Karpas-422 (cell line): ENCODE data around the gene SPOCK2. TPM values are rescaled to one million over a fixed set of nuclear protein-coding genes. Genes with fewer than 3 reads are reported as not detected.

Experiments
- DNase-seq: peaks from one replicate; pipeline ENCODE4 v3.0.0-alpha.2; 2015
- H2AFZ ChIP-seq: fragments of 200-600 bp; sonication (generic); 2 replicates; pipeline ENCODE4 v1.6.1; 2014; ENCODE audit warnings: antibody characterized with exemption, low read length, mixed read lengths
- H3K27ac ChIP-seq: fragments of 200-600 bp; sonication (generic); 2 replicates; pipeline ENCODE4 v1.5.1; 2014; ENCODE audit warnings: mild to moderate bottlenecking, low read length, moderate library complexity
- H3K27me3 ChIP-seq: fragments of 200-600 bp; sonication (generic); 2 replicates; pipeline ENCODE4 v1.6.1; 2014; ENCODE audit warnings: low read length, mixed read lengths
- H3K36me3 ChIP-seq: fragments of 200-600 bp; sonication (generic); 2 replicates; pipeline ENCODE4 v1.6.1; 2014; ENCODE audit warnings: low read length, mixed read lengths; ENCODE audit not compliant: insufficient read depth
- H3K4me1 ChIP-seq: fragments of 200-600 bp; sonication (generic); 2 replicates; pipeline ENCODE4 v1.6.1; 2014; ENCODE audit warnings: mild to moderate bottlenecking, low read length, mixed read lengths
- H3K4me2 ChIP-seq: fragments of 200-600 bp; sonication (generic); 2 replicates; pipeline ENCODE4 v1.6.1; 2014; ENCODE audit warnings: low read length, low read depth, mild to moderate bottlenecking; ENCODE audit not compliant: poor library complexity, severe bottlenecking
- H3K4me3 ChIP-seq: fragments of 200-600 bp; sonication (generic); 2 replicates; pipeline ENCODE4 v1.5.1; 2014; ENCODE audit warnings: mild to moderate bottlenecking, antibody characterized with exemption, low read length, mixed read lengths
- H3K79me2 ChIP-seq: fragments of 200-600 bp; sonication (generic); 2 replicates; pipeline ENCODE4 v1.6.1; 2014; ENCODE audit warnings: mild to moderate bottlenecking, low read length, mixed read lengths
- H3K9ac ChIP-seq: fragments of 200-600 bp; sonication (generic); 2 replicates; pipeline ENCODE4 v1.6.0; 2014; ENCODE audit warnings: low read length
- H3K9me2 ChIP-seq: fragments of 200-600 bp; sonication (generic), shearing (Covaris generic); replicated peaks from 2 replicates; pipeline ENCODE4 v1.6.0; 2014; ENCODE audit warnings: mild to moderate bottlenecking, low read length, moderate library complexity; ENCODE audit not compliant: insufficient read depth
- H3K9me3 ChIP-seq: fragments of 300-700, 200-600 bp; sonication (generic); 2 replicates; pipeline ENCODE4 v1.6.1; 2014; ENCODE audit warnings: low read length, mixed read lengths
- H4K20me1 ChIP-seq: fragments of 200-600 bp; sonication (generic); 2 replicates; pipeline ENCODE4 v1.6.1; 2014; ENCODE audit warnings: mild to moderate bottlenecking, antibody characterized with exemption, low read length, low read depth; ENCODE audit not compliant: insufficient read depth
- total RNA-seq: library from RNA; depleted of rRNA; stranded (reverse); fragments of >200 nt; shearing (Covaris generic); gene quantifications from 2 replicates; pipeline ENCODE4 v1.2.3, GENCODE V29; 2014; ENCODE audit warnings: low replicate concordance

Gene SPOCK2
- total RNA-seq, 1 experiment from 2014 or later, result not detected

DNA sequence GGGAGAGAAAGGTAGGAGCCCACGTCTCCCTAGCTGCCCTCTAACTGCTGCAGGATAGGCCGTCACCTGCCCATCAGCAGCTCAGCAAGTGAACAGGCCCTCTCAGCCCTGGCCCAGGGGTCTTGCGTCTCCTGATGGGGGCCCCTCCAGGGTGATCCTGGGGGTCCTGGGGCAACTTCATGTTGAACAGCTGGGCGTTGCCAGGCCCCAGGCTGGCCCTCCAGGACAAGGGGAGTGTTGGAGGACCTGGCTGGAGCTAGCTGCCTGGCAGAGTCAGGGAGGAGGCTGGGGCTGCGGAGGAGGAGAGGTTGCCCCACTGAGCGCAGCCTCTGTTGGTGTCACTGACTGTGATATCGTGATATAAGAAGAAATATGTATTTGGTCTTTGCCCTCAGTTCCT is 34.7 kb downstream of the SPOCK2 start:
- Histone ChIP-seq H3K4me2 (no peak overlapping the region), H3K4me1 (peaks cover 6% of the 10 kb centered on the region), H3K27ac (no peak overlapping the region), H3K27me3 (peaks cover 2% of the 10 kb centered on the region; the same call in 1 of the 2 replicates), H3K9me3 (peaks cover 5% of the 10 kb centered on the region), H4K20me1 (no peaks in the 10 kb centered on the region), H3K36me3 (no peaks in the 10 kb centered on the region), H2AFZ (no peak overlapping the region), H3K4me3 (no peak overlapping the region), H3K9me2 (no peaks in the 10 kb centered on the region), H3K9ac (no peak overlapping the region), H3K79me2 (no peaks in the 10 kb centered on the region)
- no peak for DNase-seq

DNA sequence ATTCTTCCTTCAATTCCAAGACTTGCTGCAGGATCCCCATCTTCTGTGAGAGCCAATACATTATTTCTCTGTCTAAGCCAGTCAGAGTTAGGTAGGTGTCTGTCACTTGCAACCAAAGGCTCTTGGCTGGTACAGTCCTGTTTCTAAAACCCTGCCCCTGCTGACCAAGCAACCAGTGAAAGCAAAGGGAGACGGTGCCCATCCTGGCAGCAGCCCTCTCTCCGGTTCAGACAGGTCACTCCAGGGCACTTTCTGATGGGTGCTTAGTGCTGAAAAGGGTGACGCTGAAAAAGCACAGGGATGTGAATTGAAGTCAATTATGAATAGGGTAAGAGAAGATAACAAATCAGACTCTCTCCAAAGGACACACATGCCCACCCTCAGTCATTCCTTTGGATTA is 37.5 kb downstream of the SPOCK2 start:
- H3K9me2 ChIP-seq, result no peaks in the 10 kb centered on the region
- no peak overlapping the region for H3K4me2 ChIP-seq
- H3K9ac ChIP-seq, result no peak overlapping the region
- no peak overlapping the region for H2AFZ ChIP-seq
- peaks cover 5% of the 10 kb centered on the region for H3K9me3 ChIP-seq
- H3K27me3 ChIP-seq, result peaks cover 2% of the 10 kb centered on the region; the same call in 1 of the 2 replicates
- no peaks in the 10 kb centered on the region for H3K36me3 ChIP-seq
- H3K4me3 ChIP-seq, result no peak overlapping the region
- H3K4me1 ChIP-seq, result peaks cover 6% of the 10 kb centered on the region
- no peak overlapping the region for H3K27ac ChIP-seq
- no peak for DNase-seq
- H3K79me2 ChIP-seq, result no peaks in the 10 kb centered on the region
- no peaks in the 10 kb centered on the region for H4K20me1 ChIP-seq

DNA sequence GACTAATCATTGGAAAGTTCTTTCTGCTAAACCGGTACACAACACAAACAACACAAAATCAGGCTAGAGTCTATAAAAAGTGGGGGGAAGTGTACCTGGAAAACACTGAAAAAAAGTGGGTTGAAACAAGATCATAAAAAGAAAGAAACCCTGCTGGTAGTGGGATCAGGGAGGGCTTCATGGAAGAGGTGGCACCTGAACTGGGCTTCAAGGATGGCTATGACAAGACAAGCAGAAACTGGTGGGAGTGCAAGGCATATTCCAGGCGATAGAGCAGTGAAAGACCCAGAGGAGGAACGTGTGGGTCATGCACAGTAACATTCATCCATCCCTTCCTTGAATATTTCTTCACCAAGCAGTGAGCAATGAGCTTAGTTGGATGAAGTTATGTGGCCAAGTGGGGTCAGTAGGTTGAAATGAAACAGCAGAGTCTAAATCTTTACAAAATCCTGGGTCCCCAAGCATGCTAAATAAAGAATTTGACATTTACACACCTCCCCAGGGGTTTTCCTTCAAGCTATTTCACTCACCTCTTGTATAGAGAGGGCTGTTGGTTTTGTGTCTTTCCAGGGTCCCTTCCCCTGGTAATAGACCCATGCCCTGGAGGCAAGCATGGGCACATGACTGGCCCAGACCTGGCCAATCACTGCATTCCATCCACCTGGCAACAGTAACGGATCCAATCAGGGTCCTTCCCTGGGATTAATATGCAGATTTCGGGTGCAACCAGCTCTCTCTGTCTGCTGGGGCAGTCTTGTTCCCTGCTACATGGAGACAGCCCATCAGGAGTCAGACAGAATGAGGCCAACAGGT is 38.2 kb downstream of the SPOCK2 start:
- DNase-seq, result peak; percentile 48
- no peak overlapping the region for H3K27ac ChIP-seq
- H3K27me3 ChIP-seq, result peaks cover 2% of the 10 kb centered on the region; the same call in 1 of the 2 replicates
- peaks cover 6% of the 10 kb centered on the region for H3K4me1 ChIP-seq
- no peak overlapping the region for H2AFZ ChIP-seq
- H3K4me2 ChIP-seq, result no peak overlapping the region
- H3K79me2 ChIP-seq, result no peaks in the 10 kb centered on the region
- no peak overlapping the region for H3K9ac ChIP-seq
- no peak overlapping the region for H3K4me3 ChIP-seq
- peaks cover 5% of the 10 kb centered on the region for H3K9me3 ChIP-seq
- H3K36me3 ChIP-seq, result no peaks in the 10 kb centered on the region
- no peaks in the 10 kb centered on the region for H4K20me1 ChIP-seq
- no peaks in the 10 kb centered on the region for H3K9me2 ChIP-seq

- Histone ChIP-seq H3K9ac (no peak overlapping the region), H4K20me1 (no peaks in the 10 kb centered on the region), H3K27me3 (peaks cover 2% of the 10 kb centered on the region; the same call in 1 of the 2 replicates), H3K4me3 (no peak overlapping the region), H3K4me1 (peaks cover 6% of the 10 kb centered on the region), H3K36me3 (no peaks in the 10 kb centered on the region), H3K27ac (no peak overlapping the region), H3K9me3 (peaks cover 5% of the 10 kb centered on the region), H3K79me2 (no peaks in the 10 kb centered on the region), H3K4me2 (no peak overlapping the region), H3K9me2 (no peaks in the 10 kb centered on the region), H2AFZ (no peak overlapping the region)
- no peak for DNase-seq
Observed at GRCh38 chr10:72049472-72049871, 38.9 kb downstream of the SPOCK2 start.

DNA sequence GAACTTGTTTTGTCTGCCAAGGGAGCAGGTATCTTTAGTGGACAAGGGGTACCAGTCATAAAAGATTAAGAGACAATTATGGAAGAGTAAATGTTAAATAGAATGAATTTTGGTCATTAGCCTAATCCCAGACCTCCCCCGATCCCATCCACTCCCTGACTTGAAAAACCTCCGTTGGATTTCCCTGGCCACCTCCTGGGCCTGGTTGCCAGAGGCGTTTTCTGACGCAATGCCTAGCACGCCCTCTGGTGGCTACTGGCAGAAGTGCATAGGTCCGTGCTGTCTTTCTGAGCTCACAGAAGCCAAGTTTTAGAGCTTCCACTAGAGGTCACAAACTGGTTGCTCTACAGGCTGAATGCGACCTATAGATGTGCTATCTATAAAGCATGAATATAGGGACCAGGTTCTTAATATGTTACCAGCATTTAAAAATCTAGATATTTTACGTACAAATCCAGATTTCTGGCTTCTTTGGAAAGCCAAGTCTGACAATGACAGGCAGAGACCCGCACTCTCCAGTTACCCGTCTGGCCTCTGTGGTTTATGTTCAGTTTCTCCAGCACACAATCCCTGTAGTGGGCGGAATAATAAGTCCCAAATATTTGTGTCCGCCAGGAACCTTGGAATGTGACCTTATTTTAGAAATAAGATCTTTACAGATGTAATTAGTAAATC is 39.8 kb downstream of the SPOCK2 start:
- DNase-seq, result peak; percentile 96

GRCh38 chr10:72045586-72045985 is 42.8 kb downstream of the SPOCK2 start:
- peaks cover 2% of the 10 kb centered on the region; the same call in 1 of the 2 replicates for H3K27me3 ChIP-seq
- H3K9ac ChIP-seq, result no peak overlapping the region
- H3K4me3 ChIP-seq, result no peak overlapping the region
- no peak for DNase-seq
- H3K27ac ChIP-seq, result no peak overlapping the region
- H2AFZ ChIP-seq, result no peak overlapping the region
- H3K36me3 ChIP-seq, result no peaks in the 10 kb centered on the region
- H3K4me1 ChIP-seq, result peaks cover 6% of the 10 kb centered on the region
- H3K4me2 ChIP-seq, result no peak overlapping the region
- H3K9me2 ChIP-seq, result no peaks in the 10 kb centered on the region
- H3K9me3 ChIP-seq, result peaks cover 5% of the 10 kb centered on the region
- no peaks in the 10 kb centered on the region for H4K20me1 ChIP-seq
- H3K79me2 ChIP-seq, result no peaks in the 10 kb centered on the region

More for the DNA sequence above, 39.8 kb downstream of the SPOCK2 start:
- no peaks in the 10 kb centered on the region for H3K79me2 ChIP-seq
- no peaks in the 10 kb centered on the region for H3K36me3 ChIP-seq
- H2AFZ ChIP-seq, result no peak overlapping the region
- no peak overlapping the region for H3K4me2 ChIP-seq
- no peaks in the 10 kb centered on the region for H4K20me1 ChIP-seq
- H3K4me1 ChIP-seq, result peaks cover 6% of the 10 kb centered on the region
- peaks cover 2% of the 10 kb centered on the region; the same call in 1 of the 2 replicates for H3K27me3 ChIP-seq
- no peak overlapping the region for H3K27ac ChIP-seq
- no peak overlapping the region for H3K4me3 ChIP-seq
- H3K9me2 ChIP-seq, result no peaks in the 10 kb centered on the region
- H3K9ac ChIP-seq, result no peak overlapping the region
- peaks cover 5% of the 10 kb centered on the region for H3K9me3 ChIP-seq

DNA sequence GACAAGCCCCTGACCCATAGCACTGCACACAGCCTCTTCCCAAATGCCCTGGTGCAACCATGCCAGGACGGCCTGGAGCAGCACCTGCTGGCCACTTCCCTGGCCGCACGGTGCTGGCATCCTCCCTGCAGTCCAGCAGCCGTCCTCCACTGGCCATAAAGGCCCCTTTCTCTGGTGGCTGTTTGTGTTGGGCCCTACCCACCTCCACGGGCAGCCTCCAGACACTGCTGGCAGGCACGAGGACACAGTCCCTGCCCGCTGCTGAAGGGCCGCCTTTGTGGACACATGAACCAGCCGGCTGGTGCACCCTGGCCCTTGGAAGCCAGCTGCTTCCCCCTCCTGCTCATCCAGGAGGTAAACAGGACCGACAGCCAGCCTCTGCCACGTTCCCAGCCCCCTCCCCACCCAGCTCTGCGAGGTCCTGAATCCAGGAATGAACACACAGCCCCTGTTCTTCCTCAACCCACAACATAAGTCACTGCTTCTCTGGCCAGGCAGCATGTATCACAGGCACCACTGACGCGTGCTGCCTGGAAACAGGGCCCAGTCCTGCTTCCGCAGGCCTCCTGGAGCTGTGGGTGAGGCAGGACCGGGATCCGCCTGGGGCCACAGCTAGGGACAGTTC is 43.8 kb downstream of the SPOCK2 start:
- H3K4me2 ChIP-seq, result no peak overlapping the region
- no peaks in the 10 kb centered on the region for H3K36me3 ChIP-seq
- no peak overlapping the region for H3K4me3 ChIP-seq
- H3K9me2 ChIP-seq, result no peaks in the 10 kb centered on the region
- no peaks in the 10 kb centered on the region for H3K4me1 ChIP-seq
- H3K79me2 ChIP-seq, result no peaks in the 10 kb centered on the region
- peaks cover under 1% of the 10 kb centered on the region; the same call in 1 of the 2 replicates for H3K27me3 ChIP-seq
- H3K9me3 ChIP-seq, result peaks cover 1% of the 10 kb centered on the region; the same call in 1 of the 2 replicates
- H3K27ac ChIP-seq, result no peak overlapping the region
- DNase-seq, result no peak
- no peak overlapping the region for H2AFZ ChIP-seq
- H3K9ac ChIP-seq, result no peak overlapping the region
- no peaks in the 10 kb centered on the region for H4K20me1 ChIP-seq
